Mammary epithelial cell (primary cell): Measurements from ENCODE around the gene LRP2.

Experiments used
- CTCF ChIP-seq, 2 donors: IDR thresholded peaks in 1 of 2; conservative IDR thresholded peaks in 1 of 2; 2 replicates each; pipeline ENCODE4 v1.5.1; 2011 to 2012; ENCODE audit warnings: inconsistent platforms in 2 of 2, low read length in 2 of 2, mild to moderate bottlenecking in 2 of 2, control low read depth in 1 of 2, low read depth in 1 of 2; ENCODE audit not compliant: insufficient read depth in 1 of 2; ENCODE audit errors: extremely low read depth in 1 of 2
- EZH2 ChIP-seq: IDR thresholded peaks from 2 replicates; pipeline ENCODE4 v1.6.1; 2012; ENCODE audit warnings: low read length, inconsistent platforms, borderline replicate concordance

GRCh38 chr2:169360984-169361705 is 1.2 kb downstream of the LRP2 start:
- TF ChIP-seq CTCF (conservative IDR thresholded peaks at IDR 0.05 in 1 of 2, IDR thresholded peaks at IDR 0.05 in 1 of 2; ENCODE audit: extremely low read depth in 1 of 2, insufficient read depth in 1 of 2, low read depth in 1 of 2, low read length in 2 of 2) (no peak), EZH2 (no peak)
